Measurements from ENCODE around the gene DAG1.

GRCh38 chr3:49454458-49454857, 15.6 kb upstream of the DAG1 start:
- TF ChIP-seq CTCF (optimal IDR thresholded peaks at IDR 0.05 in 1 of 3, IDR thresholded peaks at IDR 0.05 in 1 of 3, conservative IDR thresholded peaks at IDR 0.05 in 1 of 3; ENCODE audit: extremely low read depth in 1 of 3, insufficient read depth in 2 of 3, low read length in 3 of 3), result peak; percentile 17 to 58 (median 27)
- TF ChIP-seq EZH2 (IDR thresholded peaks at IDR 0.05; ENCODE audit: low read length), result no peak

All from keratinocyte (primary cell).